Neural cell (in vitro differentiated cells): ENCODE results near the gene HDAC4. TPM values are rescaled to one million over a fixed set of nuclear protein-coding genes. Genes with fewer than 3 reads are reported as not detected.

Experiments used
- H2AFZ ChIP-seq: fragments of 200-600, 300-800 bp; sonication (generic), shearing (Covaris generic); 2 replicates; pipeline ENCODE4 v1.6.0; 2014; ENCODE audit warnings: low read depth, mild to moderate bottlenecking, antibody characterized with exemption, low read length, moderate library complexity
- H3F3A ChIP-seq: fragments of 200-600 bp; shearing (Covaris generic); 2 replicates; pipeline ENCODE4 v1.6.1; 2016; ENCODE audit warnings: mild to moderate bottlenecking, moderate library complexity, mixed read lengths, antibody characterized with exemption, low read length; ENCODE audit not compliant: insufficient read depth, poor library complexity, severe bottlenecking
- H3K27ac ChIP-seq: fragments of 200-600, 300-800 bp; sonication (generic), shearing (Covaris generic); 2 replicates; pipeline ENCODE4 v1.5.1; 2014; ENCODE audit warnings: mild to moderate bottlenecking, low read length, moderate library complexity
- H3K27me3 ChIP-seq: fragments of 300-800, 200-600 bp; sonication (generic), shearing (Covaris generic); 2 replicates; pipeline ENCODE4 v1.6.0; 2014; ENCODE audit warnings: mild to moderate bottlenecking, low read depth, low read length, moderate library complexity; ENCODE audit not compliant: insufficient read depth
- H3K36me3 ChIP-seq: fragments of 300-800, 200-600 bp; sonication (generic), shearing (Covaris generic); 2 replicates; pipeline ENCODE4 v1.5.1; 2014; ENCODE audit warnings: mild to moderate bottlenecking, antibody characterized with exemption, low read length, moderate library complexity; ENCODE audit not compliant: insufficient read depth
- H3K4me2 ChIP-seq: fragments of 300-800, 200-600 bp; sonication (generic), shearing (Covaris generic); 2 replicates; pipeline ENCODE4 v1.6.0; 2014; ENCODE audit warnings: mild to moderate bottlenecking, low read length
- H3K4me3 ChIP-seq: fragments of 300-800, 200-600 bp; sonication (generic), shearing (Covaris generic); 2 replicates; pipeline ENCODE4 v1.5.1; 2014; ENCODE audit warnings: mild to moderate bottlenecking, low read length, moderate library complexity
- H3K79me2 ChIP-seq: fragments of 200-600 bp; shearing (Covaris generic); replicated peaks from 2 replicates; pipeline ENCODE4 v1.6.0; 2014; ENCODE audit warnings: mild to moderate bottlenecking, low read length, moderate library complexity; ENCODE audit not compliant: insufficient read depth
- H3K9ac ChIP-seq: fragments of 300-800, 200-600 bp; sonication (generic), shearing (Covaris generic); 2 replicates; pipeline ENCODE4 v1.6.1; 2016; ENCODE audit warnings: mild to moderate bottlenecking, low read length, mixed read lengths
- H3K9me2 ChIP-seq: fragments of 200-600 bp; shearing (Covaris generic); 2 replicates; pipeline ENCODE4 v1.6.1; 2016; ENCODE audit warnings: mild to moderate bottlenecking, low read length, mixed read lengths; ENCODE audit not compliant: insufficient read depth
- H3K9me3 ChIP-seq: fragments of 200-600, 300-800 bp; sonication (generic), shearing (Covaris generic); 2 replicates; pipeline ENCODE4 v1.6.1; 2016; ENCODE audit warnings: mild to moderate bottlenecking, mixed run types, low read length, moderate library complexity, mixed read lengths
- H4K20me1 ChIP-seq: fragments of 200-600 bp; shearing (Covaris generic); 2 replicates; pipeline ENCODE4 v1.6.1; 2016; ENCODE audit warnings: mild to moderate bottlenecking, mixed run types; ENCODE audit not compliant: insufficient read depth
- EP300 ChIP-seq: fragments of 450-650 bp; conservative IDR thresholded peaks from 2 replicates; pipeline ENCODE4 v1.6.1; 2014; ENCODE audit warnings: antibody characterized with exemption, mild to moderate bottlenecking, moderate library complexity; ENCODE audit not compliant: poor library complexity, severe bottlenecking
- EZH2 ChIP-seq: fragments of 200-600, 300-800 bp; shearing (Covaris generic), sonication (generic); IDR thresholded peaks from 2 replicates; pipeline ENCODE4 v1.6.1; 2014; ENCODE audit warnings: antibody characterized with exemption, low read length, borderline replicate concordance, mild to moderate bottlenecking; ENCODE audit not compliant: insufficient read depth, poor library complexity, severe bottlenecking
- MXI1 ChIP-seq: fragments of 450-650 bp; conservative IDR thresholded peaks from 2 replicates; pipeline ENCODE4 v1.6.1; 2014; ENCODE audit warnings: antibody characterized with exemption, mild to moderate bottlenecking; ENCODE audit not compliant: poor library complexity, severe bottlenecking
- POLR2AphosphoS5 ChIP-seq: IDR thresholded peaks from 2 replicates; pipeline ENCODE4 v1.6.1; 2012
- RAD21 ChIP-seq: fragments of 450-650 bp; conservative IDR thresholded peaks from 2 replicates; pipeline ENCODE4 v1.6.1; 2014; ENCODE audit warnings: antibody characterized with exemption, mild to moderate bottlenecking, moderate library complexity
- SMC3 ChIP-seq: fragments of 450-650 bp; conservative IDR thresholded peaks from 2 replicates; pipeline ENCODE4 v1.6.1; 2014; ENCODE audit warnings: antibody characterized with exemption, mild to moderate bottlenecking, moderate library complexity; ENCODE audit not compliant: poor library complexity
- TAF1 ChIP-seq: IDR thresholded peaks from 2 replicates; pipeline ENCODE4 v1.6.1; 2012; ENCODE audit warnings: low read depth
- polyA plus RNA-seq: library from polyadenylated mRNA; depleted of rRNA; stranded (reverse); fragments of >200 nt; gene quantifications from 2 replicates; pipeline ENCODE4 v1.2.3, GENCODE V29; 2014
- TF ChIP-seq, protein P1 (sequence below): IDR thresholded peaks from 2 replicates; pipeline ENCODE4 v1.6.1; 2012; ENCODE audit warnings: borderline replicate concordance
- TF ChIP-seq, protein P2 (sequence below): fragments of 450-650 bp; IDR thresholded peaks from 2 replicates; pipeline ENCODE4 v1.5.1; 2014; ENCODE audit warnings: antibody characterized with exemption, mild to moderate bottlenecking, moderate library complexity; ENCODE audit not compliant: poor library complexity, severe bottlenecking

The HDAC4 gene
- polyA plus RNA-seq, 1 donor from 2014 or later = 3.4 TPM

DNA sequence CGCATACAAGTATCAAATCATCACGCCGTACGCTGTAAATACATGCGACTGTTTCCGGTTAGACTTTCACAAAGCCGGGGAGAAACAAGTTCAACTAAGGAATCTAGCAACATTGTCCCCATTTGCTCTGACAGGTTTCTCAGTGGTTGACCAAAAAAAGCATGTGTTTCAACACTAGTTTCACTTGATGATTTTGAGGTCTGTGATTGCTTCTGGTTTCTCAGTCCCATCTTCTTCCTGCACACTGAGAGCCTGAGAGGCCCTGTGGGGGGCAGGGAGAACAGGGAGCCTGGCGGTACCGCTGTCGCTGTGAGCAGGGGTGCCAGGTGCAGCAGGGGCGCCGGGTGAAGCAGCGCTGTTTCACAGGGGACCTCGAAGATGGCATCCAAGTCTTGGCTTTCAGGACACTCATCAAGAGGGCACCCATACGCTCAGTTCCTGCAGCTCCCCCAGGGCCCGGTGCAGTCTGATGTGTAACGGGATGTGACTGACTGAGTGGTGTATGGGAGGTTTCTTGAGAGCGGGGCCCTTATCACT lies 282.1 kb downstream of the HDAC4 start:
- H3K36me3 ChIP-seq = no peaks in the 10 kb centered on the region
- H3F3A ChIP-seq = no peaks in the 10 kb centered on the region
- H2AFZ ChIP-seq = no peak overlapping the region
- H3K9me3 ChIP-seq = no peaks in the 10 kb centered on the region
- no peaks in the 10 kb centered on the region for H3K9me2 ChIP-seq
- H3K27me3 ChIP-seq = no peaks in the 10 kb centered on the region
- no peak overlapping the region for H3K9ac ChIP-seq
- TF ChIP-seq, protein P1, sequence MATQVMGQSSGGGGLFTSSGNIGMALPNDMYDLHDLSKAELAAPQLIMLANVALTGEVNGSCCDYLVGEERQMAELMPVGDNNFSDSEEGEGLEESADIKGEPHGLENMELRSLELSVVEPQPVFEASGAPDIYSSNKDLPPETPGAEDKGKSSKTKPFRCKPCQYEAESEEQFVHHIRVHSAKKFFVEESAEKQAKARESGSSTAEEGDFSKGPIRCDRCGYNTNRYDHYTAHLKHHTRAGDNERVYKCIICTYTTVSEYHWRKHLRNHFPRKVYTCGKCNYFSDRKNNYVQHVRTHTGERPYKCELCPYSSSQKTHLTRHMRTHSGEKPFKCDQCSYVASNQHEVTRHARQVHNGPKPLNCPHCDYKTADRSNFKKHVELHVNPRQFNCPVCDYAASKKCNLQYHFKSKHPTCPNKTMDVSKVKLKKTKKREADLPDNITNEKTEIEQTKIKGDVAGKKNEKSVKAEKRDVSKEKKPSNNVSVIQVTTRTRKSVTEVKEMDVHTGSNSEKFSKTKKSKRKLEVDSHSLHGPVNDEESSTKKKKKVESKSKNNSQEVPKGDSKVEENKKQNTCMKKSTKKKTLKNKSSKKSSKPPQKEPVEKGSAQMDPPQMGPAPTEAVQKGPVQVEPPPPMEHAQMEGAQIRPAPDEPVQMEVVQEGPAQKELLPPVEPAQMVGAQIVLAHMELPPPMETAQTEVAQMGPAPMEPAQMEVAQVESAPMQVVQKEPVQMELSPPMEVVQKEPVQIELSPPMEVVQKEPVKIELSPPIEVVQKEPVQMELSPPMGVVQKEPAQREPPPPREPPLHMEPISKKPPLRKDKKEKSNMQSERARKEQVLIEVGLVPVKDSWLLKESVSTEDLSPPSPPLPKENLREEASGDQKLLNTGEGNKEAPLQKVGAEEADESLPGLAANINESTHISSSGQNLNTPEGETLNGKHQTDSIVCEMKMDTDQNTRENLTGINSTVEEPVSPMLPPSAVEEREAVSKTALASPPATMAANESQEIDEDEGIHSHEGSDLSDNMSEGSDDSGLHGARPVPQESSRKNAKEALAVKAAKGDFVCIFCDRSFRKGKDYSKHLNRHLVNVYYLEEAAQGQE = no peak
- TF ChIP-seq MXI1 (no peak), SMC3 (no peak), TAF1 (no peak), POLR2AphosphoS5 (no peak), EP300 (no peak), RAD21 (no peak), EZH2 (no peak)
- no peak overlapping the region for H3K27ac ChIP-seq
- no peak overlapping the region for H3K4me3 ChIP-seq
- no peaks in the 10 kb centered on the region for H3K79me2 ChIP-seq
- H4K20me1 ChIP-seq = no peaks in the 10 kb centered on the region
- no peak overlapping the region for H3K4me2 ChIP-seq

DNA sequence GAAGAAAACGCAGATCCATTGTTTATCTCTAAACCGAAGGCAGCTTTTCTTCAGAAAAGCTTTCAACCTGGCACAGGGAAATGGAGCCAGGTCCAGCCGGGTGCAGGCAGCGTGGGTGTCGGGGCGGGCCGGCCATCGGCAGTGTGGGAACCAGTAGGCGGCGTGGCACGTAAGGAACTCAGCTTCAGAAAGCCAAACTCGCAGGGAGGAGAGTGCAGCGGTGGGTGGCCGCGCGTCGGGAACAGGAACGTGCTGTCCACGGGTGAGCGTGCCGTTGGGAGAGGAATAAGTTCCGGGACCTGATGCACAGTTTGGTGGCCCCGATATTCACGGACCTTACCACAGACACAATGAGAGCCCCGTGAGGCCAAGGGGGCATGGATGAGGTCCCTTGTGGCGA lies 282.6 kb downstream of the HDAC4 start:
- Histone ChIP-seq H3K9ac (no peak overlapping the region), H3F3A (no peaks in the 10 kb centered on the region), H3K9me2 (no peaks in the 10 kb centered on the region), H3K36me3 (no peaks in the 10 kb centered on the region), H4K20me1 (no peaks in the 10 kb centered on the region), H3K9me3 (no peaks in the 10 kb centered on the region), H2AFZ (no peak overlapping the region), H3K4me2 (no peak overlapping the region), H3K27ac (no peak overlapping the region), H3K27me3 (no peaks in the 10 kb centered on the region), H3K4me3 (no peak overlapping the region), H3K79me2 (no peaks in the 10 kb centered on the region)
- no peak for TF ChIP-seq RAD21

DNA sequence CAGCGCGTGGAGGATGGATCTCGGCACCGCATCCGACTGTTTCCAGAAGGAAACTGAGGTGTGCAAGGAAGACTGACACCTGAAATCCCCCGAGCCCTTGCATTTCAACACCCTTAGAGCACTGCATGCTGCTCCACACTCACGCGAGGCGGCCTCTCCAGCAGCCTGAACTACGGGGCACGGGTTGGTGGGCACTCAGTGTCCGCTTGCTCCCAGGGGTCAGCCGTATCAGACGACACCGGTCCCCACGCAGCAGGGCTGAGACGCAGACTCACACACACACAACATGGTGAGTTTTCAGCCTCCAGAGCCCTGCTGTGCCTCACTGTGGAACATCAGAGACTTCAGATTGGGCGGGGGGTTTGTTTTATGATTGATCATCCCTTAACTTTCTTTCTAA lies 283.0 kb downstream of the HDAC4 start:
- no peak overlapping the region for H3K27ac ChIP-seq
- no peak for TF ChIP-seq RAD21
- no peak for TF ChIP-seq MXI1
- no peak for TF ChIP-seq TAF1
- TF ChIP-seq, protein P2, sequence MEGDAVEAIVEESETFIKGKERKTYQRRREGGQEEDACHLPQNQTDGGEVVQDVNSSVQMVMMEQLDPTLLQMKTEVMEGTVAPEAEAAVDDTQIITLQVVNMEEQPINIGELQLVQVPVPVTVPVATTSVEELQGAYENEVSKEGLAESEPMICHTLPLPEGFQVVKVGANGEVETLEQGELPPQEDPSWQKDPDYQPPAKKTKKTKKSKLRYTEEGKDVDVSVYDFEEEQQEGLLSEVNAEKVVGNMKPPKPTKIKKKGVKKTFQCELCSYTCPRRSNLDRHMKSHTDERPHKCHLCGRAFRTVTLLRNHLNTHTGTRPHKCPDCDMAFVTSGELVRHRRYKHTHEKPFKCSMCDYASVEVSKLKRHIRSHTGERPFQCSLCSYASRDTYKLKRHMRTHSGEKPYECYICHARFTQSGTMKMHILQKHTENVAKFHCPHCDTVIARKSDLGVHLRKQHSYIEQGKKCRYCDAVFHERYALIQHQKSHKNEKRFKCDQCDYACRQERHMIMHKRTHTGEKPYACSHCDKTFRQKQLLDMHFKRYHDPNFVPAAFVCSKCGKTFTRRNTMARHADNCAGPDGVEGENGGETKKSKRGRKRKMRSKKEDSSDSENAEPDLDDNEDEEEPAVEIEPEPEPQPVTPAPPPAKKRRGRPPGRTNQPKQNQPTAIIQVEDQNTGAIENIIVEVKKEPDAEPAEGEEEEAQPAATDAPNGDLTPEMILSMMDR = no peak
- no peak for TF ChIP-seq EZH2
- no peak for TF ChIP-seq EP300
- TF ChIP-seq, protein P1 = no peak
- no peak for TF ChIP-seq POLR2AphosphoS5
- TF ChIP-seq SMC3 = no peak
- H3K4me2 ChIP-seq = no peak overlapping the region
- no peaks in the 10 kb centered on the region for H3K9me2 ChIP-seq
- H3K79me2 ChIP-seq = no peaks in the 10 kb centered on the region
- H4K20me1 ChIP-seq = no peaks in the 10 kb centered on the region
- no peak overlapping the region for H3K9ac ChIP-seq
- no peaks in the 10 kb centered on the region for H3K36me3 ChIP-seq
- H3K9me3 ChIP-seq = no peaks in the 10 kb centered on the region
- H2AFZ ChIP-seq = no peak overlapping the region
- H3F3A ChIP-seq = no peaks in the 10 kb centered on the region
- no peaks in the 10 kb centered on the region for H3K27me3 ChIP-seq
- H3K4me3 ChIP-seq = no peak overlapping the region
